ENCODE results near the gene GLOD4.
"Not testable (repeated sequence)": the region's sequence is repeated elsewhere in the genome, so short reads cannot be mapped to it uniquely, and the experiment has no call there.

DNA sequence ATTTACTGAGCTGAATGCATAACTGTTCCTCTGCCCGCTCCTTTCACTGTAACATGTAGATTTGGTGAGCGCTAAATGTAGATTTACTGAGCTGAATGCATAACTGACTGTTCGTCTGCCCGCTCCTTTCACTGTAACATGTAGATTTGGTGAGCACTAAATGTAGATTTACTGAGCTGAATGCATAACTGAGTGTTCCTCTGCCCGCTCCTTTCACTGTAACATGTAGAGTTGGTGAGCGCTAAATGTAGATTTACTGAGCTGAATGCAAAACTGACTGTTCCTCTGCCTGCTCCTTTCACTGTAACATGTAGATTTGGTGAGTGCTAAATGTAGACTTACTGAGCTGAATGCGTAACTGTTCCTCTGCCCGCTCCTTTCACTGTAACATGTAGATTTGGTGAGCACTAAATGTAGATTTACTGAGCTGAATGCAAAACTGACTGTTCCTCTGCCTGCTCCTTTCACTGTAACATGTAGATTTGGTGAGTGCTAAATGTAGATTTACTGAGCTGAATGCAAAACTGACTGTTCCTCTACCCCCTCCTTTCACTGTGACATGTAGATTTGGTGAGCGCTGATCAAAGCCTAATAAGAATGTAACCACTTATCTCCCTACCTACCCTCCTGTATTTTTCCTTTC lies 26.6 kb downstream of the GLOD4 start:
- TF ChIP-seq SMC3 (conservative IDR thresholded peaks at IDR 0.05; ENCODE audit: poor library complexity); EZH2 (IDR thresholded peaks at IDR 0.05; ENCODE audit: borderline replicate concordance, insufficient read depth, low read length, poor library complexity, severe bottlenecking); POLR2AphosphoS5 (IDR thresholded peaks at IDR 0.05); EP300 (conservative IDR thresholded peaks at IDR 0.05; ENCODE audit: poor library complexity, severe bottlenecking); RAD21 (conservative IDR thresholded peaks at IDR 0.05): not testable (repeated sequence)
- TF ChIP-seq, protein P1, sequence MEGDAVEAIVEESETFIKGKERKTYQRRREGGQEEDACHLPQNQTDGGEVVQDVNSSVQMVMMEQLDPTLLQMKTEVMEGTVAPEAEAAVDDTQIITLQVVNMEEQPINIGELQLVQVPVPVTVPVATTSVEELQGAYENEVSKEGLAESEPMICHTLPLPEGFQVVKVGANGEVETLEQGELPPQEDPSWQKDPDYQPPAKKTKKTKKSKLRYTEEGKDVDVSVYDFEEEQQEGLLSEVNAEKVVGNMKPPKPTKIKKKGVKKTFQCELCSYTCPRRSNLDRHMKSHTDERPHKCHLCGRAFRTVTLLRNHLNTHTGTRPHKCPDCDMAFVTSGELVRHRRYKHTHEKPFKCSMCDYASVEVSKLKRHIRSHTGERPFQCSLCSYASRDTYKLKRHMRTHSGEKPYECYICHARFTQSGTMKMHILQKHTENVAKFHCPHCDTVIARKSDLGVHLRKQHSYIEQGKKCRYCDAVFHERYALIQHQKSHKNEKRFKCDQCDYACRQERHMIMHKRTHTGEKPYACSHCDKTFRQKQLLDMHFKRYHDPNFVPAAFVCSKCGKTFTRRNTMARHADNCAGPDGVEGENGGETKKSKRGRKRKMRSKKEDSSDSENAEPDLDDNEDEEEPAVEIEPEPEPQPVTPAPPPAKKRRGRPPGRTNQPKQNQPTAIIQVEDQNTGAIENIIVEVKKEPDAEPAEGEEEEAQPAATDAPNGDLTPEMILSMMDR (IDR thresholded peaks at IDR 0.05; ENCODE audit: poor library complexity, severe bottlenecking) = not testable (repeated sequence)
